SK-N-SH treated with all-trans-retinoic acid at 6 μM for 48 hours (cell line): ENCODE measurements around the gene STRBP.

ENCODE experiments used
- ARNTL ChIP-seq: fragments of 450-650 bp; formaldehyde crosslinking; IDR thresholded peaks from 2 replicates; pipeline ENCODE4 v1.5.0; 2020; ENCODE audit warnings: low read depth, mild to moderate bottlenecking, moderate library complexity, borderline replicate concordance
- ESRRG ChIP-seq: fragments of 250-450 bp; sonication (Bioruptor Pico); IDR thresholded peaks from 2 replicates; pipeline ENCODE4 v1.6.1; 2021; ENCODE audit warnings: mild to moderate bottlenecking
- ISL1 ChIP-seq: fragments of 250-450 bp; sonication (Bioruptor Pico); IDR thresholded peaks from 2 replicates; pipeline ENCODE4 v2.1.2; 2022; ENCODE audit warnings: mild to moderate bottlenecking, moderate library complexity
- OSR1 ChIP-seq: fragments of 250-450 bp; sonication (Bioruptor Pico); IDR thresholded peaks from 2 replicates; pipeline ENCODE4 v1.8.0; 2022; ENCODE audit warnings: moderate library complexity, mild to moderate bottlenecking, inconsistent platforms
- PPARA ChIP-seq: fragments of 250-450 bp; sonication (Bioruptor Pico); IDR thresholded peaks from 2 replicates; pipeline ENCODE4 v1.5.0; 2020; ENCODE audit warnings: mild to moderate bottlenecking, borderline replicate concordance
- RARB ChIP-seq: fragments of 250-450 bp; sonication (Bioruptor Pico); IDR thresholded peaks from 2 replicates; pipeline ENCODE4 v1.8.0; 2021; ENCODE audit warnings: mild to moderate bottlenecking, moderate library complexity
- ZNF8 ChIP-seq: fragments of 450-650 bp; formaldehyde crosslinking; IDR thresholded peaks from 2 replicates; pipeline ENCODE4 v1.5.0; 2020; ENCODE audit warnings: mild to moderate bottlenecking, moderate library complexity
- TF ChIP-seq, protein P1 (sequence below): fragments of 250-450 bp; sonication (Bioruptor Pico); IDR thresholded peaks from 2 replicates; pipeline ENCODE4 v1.8.0; 2020; ENCODE audit warnings: mild to moderate bottlenecking, moderate library complexity, borderline replicate concordance
- TF ChIP-seq, protein P2 (sequence below): fragments of 250-450 bp; sonication (Bioruptor Pico); IDR thresholded peaks from 2 replicates; pipeline ENCODE4 v1.8.0; 2021; ENCODE audit warnings: low read depth, mild to moderate bottlenecking, moderate library complexity, borderline replicate concordance
- TF ChIP-seq, protein P3 (sequence below): fragments of 250-450 bp; sonication (Bioruptor Pico); IDR thresholded peaks from 2 replicates; pipeline ENCODE4 v1.5.0; 2020; ENCODE audit warnings: mild to moderate bottlenecking, moderate library complexity

DNA sequence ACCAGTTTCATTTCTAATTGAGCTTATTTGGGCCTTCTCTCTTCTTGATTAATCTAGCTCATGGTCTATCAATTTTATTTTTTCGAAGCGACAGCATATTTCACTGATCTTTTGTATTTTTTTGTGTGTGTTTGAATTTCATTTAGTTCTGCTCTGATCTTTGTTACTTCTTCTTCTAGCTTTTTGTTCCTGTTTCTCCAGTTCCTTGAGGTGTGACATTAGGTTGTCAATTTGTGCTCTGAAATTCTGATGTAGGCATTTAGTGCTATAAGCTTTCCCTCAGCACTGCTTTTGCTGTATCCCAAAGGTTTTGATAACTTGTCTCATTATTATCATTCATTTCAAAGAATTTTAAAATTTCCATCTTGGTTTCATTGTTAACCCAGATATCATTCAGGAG, 67.3 kb downstream of the STRBP start:
- no peak for TF ChIP-seq ARNTL (CRISPR knock-in tag)
- no peak for TF ChIP-seq ZNF8 (CRISPR knock-in tag)
- TF ChIP-seq, protein P1, sequence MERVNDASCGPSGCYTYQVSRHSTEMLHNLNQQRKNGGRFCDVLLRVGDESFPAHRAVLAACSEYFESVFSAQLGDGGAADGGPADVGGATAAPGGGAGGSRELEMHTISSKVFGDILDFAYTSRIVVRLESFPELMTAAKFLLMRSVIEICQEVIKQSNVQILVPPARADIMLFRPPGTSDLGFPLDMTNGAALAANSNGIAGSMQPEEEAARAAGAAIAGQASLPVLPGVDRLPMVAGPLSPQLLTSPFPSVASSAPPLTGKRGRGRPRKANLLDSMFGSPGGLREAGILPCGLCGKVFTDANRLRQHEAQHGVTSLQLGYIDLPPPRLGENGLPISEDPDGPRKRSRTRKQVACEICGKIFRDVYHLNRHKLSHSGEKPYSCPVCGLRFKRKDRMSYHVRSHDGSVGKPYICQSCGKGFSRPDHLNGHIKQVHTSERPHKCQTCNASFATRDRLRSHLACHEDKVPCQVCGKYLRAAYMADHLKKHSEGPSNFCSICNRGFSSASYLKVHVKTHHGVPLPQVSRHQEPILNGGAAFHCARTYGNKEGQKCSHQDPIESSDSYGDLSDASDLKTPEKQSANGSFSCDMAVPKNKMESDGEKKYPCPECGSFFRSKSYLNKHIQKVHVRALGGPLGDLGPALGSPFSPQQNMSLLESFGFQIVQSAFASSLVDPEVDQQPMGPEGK, result no peak
- TF ChIP-seq, protein P2, sequence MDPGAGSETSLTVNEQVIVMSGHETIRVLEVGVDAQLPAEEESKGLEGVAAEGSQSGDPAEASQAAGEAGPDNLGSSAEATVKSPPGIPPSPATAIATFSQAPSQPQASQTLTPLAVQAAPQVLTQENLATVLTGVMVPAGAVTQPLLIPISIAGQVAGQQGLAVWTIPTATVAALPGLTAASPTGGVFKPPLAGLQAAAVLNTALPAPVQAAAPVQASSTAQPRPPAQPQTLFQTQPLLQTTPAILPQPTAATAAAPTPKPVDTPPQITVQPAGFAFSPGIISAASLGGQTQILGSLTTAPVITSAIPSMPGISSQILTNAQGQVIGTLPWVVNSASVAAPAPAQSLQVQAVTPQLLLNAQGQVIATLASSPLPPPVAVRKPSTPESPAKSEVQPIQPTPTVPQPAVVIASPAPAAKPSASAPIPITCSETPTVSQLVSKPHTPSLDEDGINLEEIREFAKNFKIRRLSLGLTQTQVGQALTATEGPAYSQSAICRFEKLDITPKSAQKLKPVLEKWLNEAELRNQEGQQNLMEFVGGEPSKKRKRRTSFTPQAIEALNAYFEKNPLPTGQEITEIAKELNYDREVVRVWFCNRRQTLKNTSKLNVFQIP, result no peak
- no peak for TF ChIP-seq OSR1 (CRISPR knock-in tag)
- TF ChIP-seq ESRRG (CRISPR knock-in tag), result no peak
- no peak for TF ChIP-seq RARB (CRISPR knock-in tag)
- TF ChIP-seq, protein P3, sequence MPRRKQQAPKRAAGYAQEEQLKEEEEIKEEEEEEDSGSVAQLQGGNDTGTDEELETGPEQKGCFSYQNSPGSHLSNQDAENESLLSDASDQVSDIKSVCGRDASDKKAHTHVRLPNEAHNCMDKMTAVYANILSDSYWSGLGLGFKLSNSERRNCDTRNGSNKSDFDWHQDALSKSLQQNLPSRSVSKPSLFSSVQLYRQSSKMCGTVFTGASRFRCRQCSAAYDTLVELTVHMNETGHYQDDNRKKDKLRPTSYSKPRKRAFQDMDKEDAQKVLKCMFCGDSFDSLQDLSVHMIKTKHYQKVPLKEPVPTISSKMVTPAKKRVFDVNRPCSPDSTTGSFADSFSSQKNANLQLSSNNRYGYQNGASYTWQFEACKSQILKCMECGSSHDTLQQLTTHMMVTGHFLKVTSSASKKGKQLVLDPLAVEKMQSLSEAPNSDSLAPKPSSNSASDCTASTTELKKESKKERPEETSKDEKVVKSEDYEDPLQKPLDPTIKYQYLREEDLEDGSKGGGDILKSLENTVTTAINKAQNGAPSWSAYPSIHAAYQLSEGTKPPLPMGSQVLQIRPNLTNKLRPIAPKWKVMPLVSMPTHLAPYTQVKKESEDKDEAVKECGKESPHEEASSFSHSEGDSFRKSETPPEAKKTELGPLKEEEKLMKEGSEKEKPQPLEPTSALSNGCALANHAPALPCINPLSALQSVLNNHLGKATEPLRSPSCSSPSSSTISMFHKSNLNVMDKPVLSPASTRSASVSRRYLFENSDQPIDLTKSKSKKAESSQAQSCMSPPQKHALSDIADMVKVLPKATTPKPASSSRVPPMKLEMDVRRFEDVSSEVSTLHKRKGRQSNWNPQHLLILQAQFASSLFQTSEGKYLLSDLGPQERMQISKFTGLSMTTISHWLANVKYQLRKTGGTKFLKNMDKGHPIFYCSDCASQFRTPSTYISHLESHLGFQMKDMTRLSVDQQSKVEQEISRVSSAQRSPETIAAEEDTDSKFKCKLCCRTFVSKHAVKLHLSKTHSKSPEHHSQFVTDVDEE (CRISPR knock-in tag), result no peak
- no peak for TF ChIP-seq PPARA (CRISPR knock-in tag)
- TF ChIP-seq ISL1 (CRISPR knock-in tag), result no peak
